Kidney (tissue), 14 donors: ENCODE measurements around the gene GBA3. TPM values are rescaled to one million over a fixed set of nuclear protein-coding genes. Genes with fewer than 3 reads are reported as not detected.

ENCODE experiments used
- DNase-seq, 5 donors: peaks; one replicate each; pipeline ENCODE4 v3.0.0-alpha.2; 2013 to 2020
- FAIRE-seq: peaks from 2 replicates; lab custom pipeline; 2012; peaks lifted over from hg19 to GRCh38; lab: Jason Lieb, UNC
- H3K27ac ChIP-seq, 2 donors: one replicate each; pipeline ENCODE4 v1.7.0; 2013; ENCODE audit warnings: low read depth in 2 of 2, low read length in 2 of 2, inconsistent platforms in 1 of 2
- H3K27me3 ChIP-seq: one replicate; pipeline ENCODE4 v1.7.1; 2013; ENCODE audit warnings: low read length, inconsistent platforms; ENCODE audit not compliant: control insufficient read depth, insufficient read depth
- H3K36me3 ChIP-seq, 3 donors: one replicate each; pipeline versions ENCODE4 v1.7.0 to v1.7.1; 2013; ENCODE audit warnings: low read length in 3 of 3, control low read depth in 1 of 3, inconsistent platforms in 1 of 3; ENCODE audit not compliant: insufficient read depth in 3 of 3, control insufficient read depth in 2 of 3
- H3K4me1 ChIP-seq, 3 donors: one replicate each; pipeline versions ENCODE4 v1.7.0 to v1.7.1; 2013; ENCODE audit warnings: low read length in 3 of 3, inconsistent platforms in 1 of 3, low read depth in 1 of 3; ENCODE audit not compliant: control insufficient read depth in 2 of 3, insufficient read depth in 2 of 3
- H3K4me3 ChIP-seq, 3 donors: one replicate each; pipeline versions ENCODE4 v1.7.0 to v1.8.1; 2013; ENCODE audit warnings: low read length in 3 of 3, control low read depth in 1 of 3, inconsistent platforms in 1 of 3
- H3K9ac ChIP-seq, 3 donors: one replicate each; pipeline versions ENCODE4 v1.7.0 to v1.7.1; 2013; ENCODE audit warnings: low read length in 3 of 3, control low read depth in 1 of 3, inconsistent platforms in 1 of 3
- H3K9me3 ChIP-seq, 3 donors: one replicate each; pipeline versions ENCODE4 v1.7.0 to v1.7.1; 2013; ENCODE audit warnings: low read length in 3 of 3, control low read depth in 1 of 3, inconsistent platforms in 1 of 3; ENCODE audit not compliant: control insufficient read depth in 2 of 3, insufficient read depth in 1 of 3
- intact Hi-C: fragments of 100-400 bp; cut with DNase I; formaldehyde crosslinking; loops from one replicate; pipeline ENCODE4 v1.11.1; 2022
- polyA plus RNA-seq: library from polyadenylated mRNA; stranded (reverse); fragments of 350-450 nt; fragmentation: Illumina TruSeq; extraction: RNeasy Lipid Tissue Mini Kit (QIAGEN cat#74804); gene quantifications from one replicate; pipeline ENCODE4 v1.2.3, GENCODE V29; 2014; ENCODE audit warnings: low read depth, low replicate concordance; ENCODE audit not compliant: insufficient read depth
- total RNA-seq: library from RNA; stranded (reverse); fragmentation: NEBNext Ultra II Directional; extraction: Animal tissue kit (Norgen Biotek cat#: 25700); gene quantifications from one replicate; pipeline ENCODE4 v1.2.1, GENCODE V29; 2021
- TF ChIP-seq, protein P1 (sequence below): IDR thresholded peaks from 3 replicates; pipeline ENCODE4 v1.5.1; 2012; ENCODE audit warnings: mild to moderate bottlenecking, moderate library complexity, borderline replicate concordance; ENCODE audit not compliant: insufficient read depth; ENCODE audit errors: extremely low read depth
- donor health status: control.
- donor health status: control.
- donor health status: control.
- donor health status: control.
- donor health status: control.
- donor health status: DM: yes; HTN: yes; CAD: no.
- donor health status: Normal renal cell carcinoma (clear cell type).

Gene GBA3
- total and polyA plus RNA-seq, 2 donors from 2014 or later = 40.9 to 59.0 TPM

DNA sequence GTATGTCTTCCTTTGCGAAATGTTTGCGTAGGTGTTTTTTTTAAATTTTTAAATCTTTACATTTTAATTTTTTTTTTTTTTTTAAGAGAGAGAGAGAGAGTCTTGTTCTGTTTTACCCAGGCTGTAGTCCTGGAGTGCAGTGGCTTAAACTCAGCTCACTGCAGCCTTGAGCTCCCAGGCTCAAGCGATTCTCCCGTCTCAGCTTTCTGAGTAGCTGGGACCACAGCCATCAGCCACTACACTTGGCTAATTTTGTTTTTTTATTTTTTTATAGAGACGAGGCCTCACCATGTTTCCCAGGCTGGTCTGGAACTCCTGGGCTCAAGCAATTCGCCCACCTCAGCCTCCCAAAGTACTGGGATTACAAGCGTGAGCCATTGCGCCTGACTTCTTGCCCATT lies 43.7 kb upstream of the GBA3 start:
- Histone ChIP-seq H3K9ac (no peak overlapping the region), H3K9me3 (no peaks in the 10 kb centered on the region), H3K27ac (no peak overlapping the region), H3K4me3 (no peak overlapping the region), H3K36me3 (no peaks in the 10 kb centered on the region), H3K4me1 (no peaks in the 10 kb centered on the region), H3K27me3 (no peaks in the 10 kb centered on the region)
- TF ChIP-seq, protein P1, sequence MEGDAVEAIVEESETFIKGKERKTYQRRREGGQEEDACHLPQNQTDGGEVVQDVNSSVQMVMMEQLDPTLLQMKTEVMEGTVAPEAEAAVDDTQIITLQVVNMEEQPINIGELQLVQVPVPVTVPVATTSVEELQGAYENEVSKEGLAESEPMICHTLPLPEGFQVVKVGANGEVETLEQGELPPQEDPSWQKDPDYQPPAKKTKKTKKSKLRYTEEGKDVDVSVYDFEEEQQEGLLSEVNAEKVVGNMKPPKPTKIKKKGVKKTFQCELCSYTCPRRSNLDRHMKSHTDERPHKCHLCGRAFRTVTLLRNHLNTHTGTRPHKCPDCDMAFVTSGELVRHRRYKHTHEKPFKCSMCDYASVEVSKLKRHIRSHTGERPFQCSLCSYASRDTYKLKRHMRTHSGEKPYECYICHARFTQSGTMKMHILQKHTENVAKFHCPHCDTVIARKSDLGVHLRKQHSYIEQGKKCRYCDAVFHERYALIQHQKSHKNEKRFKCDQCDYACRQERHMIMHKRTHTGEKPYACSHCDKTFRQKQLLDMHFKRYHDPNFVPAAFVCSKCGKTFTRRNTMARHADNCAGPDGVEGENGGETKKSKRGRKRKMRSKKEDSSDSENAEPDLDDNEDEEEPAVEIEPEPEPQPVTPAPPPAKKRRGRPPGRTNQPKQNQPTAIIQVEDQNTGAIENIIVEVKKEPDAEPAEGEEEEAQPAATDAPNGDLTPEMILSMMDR = no peak
- FAIRE-seq (no peak), DNase-seq (no peak)
- intact Hi-C loops = no loop called here

DNA sequence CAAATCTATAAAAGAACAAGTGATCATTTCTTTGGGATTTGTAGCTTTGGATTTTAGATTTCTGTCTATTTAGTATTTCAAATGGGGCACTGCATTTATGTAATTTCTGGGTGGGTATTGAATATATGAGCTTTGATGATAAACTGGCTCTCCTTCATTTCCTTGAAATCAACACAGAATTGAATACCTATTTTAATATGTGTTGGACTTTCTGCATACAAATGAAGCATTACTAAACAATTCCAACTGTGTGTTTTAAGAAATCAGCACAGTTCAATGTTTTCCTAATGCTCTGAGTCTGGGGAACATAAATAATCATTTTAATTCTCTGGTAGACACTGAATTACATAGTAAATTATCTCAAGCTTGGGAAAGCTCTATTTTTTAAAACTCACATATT lies 42.0 kb upstream of the GBA3 start:
- DNase-seq (no peak), FAIRE-seq (no peak)
- TF ChIP-seq, protein P1 = no peak
- no peaks in the 10 kb centered on the region for H3K4me1 ChIP-seq
- intact Hi-C loops = no loop called here
- H3K4me3 ChIP-seq = no peak overlapping the region
- H3K27ac ChIP-seq = no peak overlapping the region
- no peak overlapping the region for H3K9ac ChIP-seq
- no peaks in the 10 kb centered on the region for H3K9me3 ChIP-seq
- no peaks in the 10 kb centered on the region for H3K27me3 ChIP-seq
- no peaks in the 10 kb centered on the region for H3K36me3 ChIP-seq

DNA sequence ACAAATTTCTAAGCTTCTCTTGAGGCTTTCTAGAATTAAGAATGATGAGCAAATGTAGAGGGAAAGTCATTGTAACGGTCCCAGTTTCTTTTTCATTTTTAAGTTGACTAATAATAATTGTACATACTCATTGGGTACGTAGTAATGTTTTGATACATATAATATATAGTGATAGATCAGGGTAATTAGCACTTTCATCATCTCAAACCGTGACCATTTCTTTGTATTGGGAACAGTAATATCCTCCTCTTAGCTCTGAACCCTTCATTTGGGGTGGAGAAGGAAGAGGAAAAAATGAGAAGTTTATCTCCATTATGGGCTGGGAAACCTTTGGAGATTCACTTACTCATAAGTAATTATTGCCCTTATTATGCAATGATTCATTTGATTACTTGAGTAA lies 39.0 kb upstream of the GBA3 start:
- H3K9ac ChIP-seq = no peak overlapping the region
- no peaks in the 10 kb centered on the region for H3K4me1 ChIP-seq
- no peak overlapping the region for H3K27ac ChIP-seq
- TF ChIP-seq, protein P1 = no peak
- FAIRE-seq (no peak), DNase-seq (no peak)
- H3K9me3 ChIP-seq = no peaks in the 10 kb centered on the region
- H3K4me3 ChIP-seq = no peak overlapping the region
- intact Hi-C loops = no loop called here
- H3K36me3 ChIP-seq = no peaks in the 10 kb centered on the region
- no peaks in the 10 kb centered on the region for H3K27me3 ChIP-seq

DNA sequence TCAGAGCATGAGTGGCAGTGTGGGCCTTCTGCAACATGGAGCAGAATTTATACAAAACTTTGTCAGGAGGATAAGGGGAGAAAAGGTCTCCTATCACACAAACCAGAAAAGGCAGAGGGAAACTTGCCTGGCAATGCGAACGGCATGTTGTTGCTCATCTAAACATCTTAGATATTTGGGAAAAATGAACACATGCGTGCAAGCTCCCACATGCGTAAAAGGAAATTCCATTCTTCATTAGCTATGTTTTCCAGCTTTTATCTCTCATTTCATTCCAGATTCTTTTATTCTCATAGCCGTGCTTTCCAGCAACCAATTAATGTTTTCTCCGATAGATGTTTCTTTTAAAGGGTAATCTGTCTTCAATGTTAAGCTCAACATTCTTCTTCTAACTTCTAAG lies 31.3 kb upstream of the GBA3 start:
- TF ChIP-seq, protein P1 = no peak

More for the DNA sequence above, 31.3 kb upstream of the GBA3 start:
- intact Hi-C loops = no loop called here
- Histone ChIP-seq H3K9ac (no peak overlapping the region), H3K4me3 (no peak overlapping the region), H3K27ac (no peak overlapping the region), H3K4me1 (no peaks in the 10 kb centered on the region), H3K9me3 (no peaks in the 10 kb centered on the region), H3K36me3 (no peaks in the 10 kb centered on the region), H3K27me3 (no peaks in the 10 kb centered on the region)
- DNase-seq (no peak), FAIRE-seq (no peak)
